Cardiac muscle cell (in vitro differentiated cells and primary cell): ENCODE data around the gene NLRC5. TPM values are rescaled to one million over a fixed set of nuclear protein-coding genes. Genes with fewer than 3 reads are reported as not detected.
A peak's percentile ranks its signal among the peaks of the same experiment; 100 is the strongest.
"Not testable (repeated sequence)": the region's sequence is repeated elsewhere in the genome, so short reads cannot be mapped to it uniquely, and the experiment has no call there.

Experiments used
- DNase-seq, 2 donors: peaks; one replicate each; pipeline versions ENCODE4 v3.0.0 to v3.0.0-alpha.2; 2010 to 2017; ENCODE audit warnings: low read depth in 1 of 2, low spot score in 1 of 2
- H3K27ac ChIP-seq: fragments of 200-600 bp; sonication (generic); 2 replicates; pipeline ENCODE4 v1.5.1; 2016
- H3K27me3 ChIP-seq: fragments of 200-600 bp; sonication (generic); 2 replicates; pipeline ENCODE4 v1.6.0; 2016; ENCODE audit warnings: control low read depth
- H3K36me3 ChIP-seq: fragments of 200-600 bp; sonication (generic); 2 replicates; pipeline ENCODE4 v1.5.1; 2016; ENCODE audit warnings: control low read depth
- H3K4me1 ChIP-seq: fragments of 200-600 bp; sonication (generic); 2 replicates; pipeline ENCODE4 v1.8.1; 2017; ENCODE audit warnings: low read depth, mild to moderate bottlenecking, mixed run types
- H3K4me3 ChIP-seq: fragments of 200-600 bp; sonication (generic); 2 replicates; pipeline ENCODE4 v1.5.1; 2016; ENCODE audit warnings: mild to moderate bottlenecking
- H3K9me3 ChIP-seq: fragments of 200-600 bp; sonication (generic); 2 replicates; pipeline ENCODE4 v1.5.1; 2017; ENCODE audit warnings: low read depth, mild to moderate bottlenecking, control low read depth
- polyA plus RNA-seq: library from polyadenylated mRNA; unstranded; fragments of >200 nt; fragmentation: Nextera tagmentation; extraction: Ambion mirVana; gene quantifications from 2 replicates; pipeline ENCODE4 v1.2.1, GENCODE V29; 2016
- total RNA-seq: library from RNA; depleted of rRNA; stranded (reverse); fragments of >200 nt; gene quantifications from 2 replicates; pipeline ENCODE4 v1.2.3, GENCODE V29; 2016
- TF ChIP-seq, protein P1 (sequence below): IDR thresholded peaks from 2 replicates; pipeline ENCODE4 v1.5.1; 2012; ENCODE audit warnings: low read depth, mild to moderate bottlenecking, low read length

Gene NLRC5
- total and polyA plus RNA-seq, 2 experiments from 2014 or later: not detected

DNA sequence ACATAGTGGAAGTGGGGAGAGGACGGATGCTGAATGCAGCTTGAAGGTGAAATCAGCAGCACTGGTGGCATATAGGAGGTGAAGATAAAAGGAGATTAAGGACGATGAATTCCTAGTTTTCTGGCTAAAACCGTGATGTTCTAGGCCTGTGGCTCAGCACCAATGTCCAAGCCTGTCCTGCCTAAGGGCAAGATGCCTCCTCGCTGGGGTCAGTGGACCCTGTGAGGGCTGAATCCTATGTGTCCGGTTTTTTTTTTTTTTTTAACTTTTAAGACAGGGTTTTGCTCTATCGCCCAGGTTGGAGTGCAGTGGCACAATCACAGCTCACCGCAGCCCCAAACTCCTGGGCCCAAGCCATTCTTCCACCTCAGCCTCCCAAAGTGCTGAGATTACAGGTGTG lies 115.8 kb downstream of the NLRC5 start:
- H3K4me1 ChIP-seq: no peaks in the 10 kb centered on the region
- no peaks in the 10 kb centered on the region for H3K36me3 ChIP-seq
- no peaks in the 10 kb centered on the region for H3K9me3 ChIP-seq
- TF ChIP-seq, protein P1, sequence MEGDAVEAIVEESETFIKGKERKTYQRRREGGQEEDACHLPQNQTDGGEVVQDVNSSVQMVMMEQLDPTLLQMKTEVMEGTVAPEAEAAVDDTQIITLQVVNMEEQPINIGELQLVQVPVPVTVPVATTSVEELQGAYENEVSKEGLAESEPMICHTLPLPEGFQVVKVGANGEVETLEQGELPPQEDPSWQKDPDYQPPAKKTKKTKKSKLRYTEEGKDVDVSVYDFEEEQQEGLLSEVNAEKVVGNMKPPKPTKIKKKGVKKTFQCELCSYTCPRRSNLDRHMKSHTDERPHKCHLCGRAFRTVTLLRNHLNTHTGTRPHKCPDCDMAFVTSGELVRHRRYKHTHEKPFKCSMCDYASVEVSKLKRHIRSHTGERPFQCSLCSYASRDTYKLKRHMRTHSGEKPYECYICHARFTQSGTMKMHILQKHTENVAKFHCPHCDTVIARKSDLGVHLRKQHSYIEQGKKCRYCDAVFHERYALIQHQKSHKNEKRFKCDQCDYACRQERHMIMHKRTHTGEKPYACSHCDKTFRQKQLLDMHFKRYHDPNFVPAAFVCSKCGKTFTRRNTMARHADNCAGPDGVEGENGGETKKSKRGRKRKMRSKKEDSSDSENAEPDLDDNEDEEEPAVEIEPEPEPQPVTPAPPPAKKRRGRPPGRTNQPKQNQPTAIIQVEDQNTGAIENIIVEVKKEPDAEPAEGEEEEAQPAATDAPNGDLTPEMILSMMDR: no peak
- H3K27me3 ChIP-seq: no peaks in the 10 kb centered on the region
- no peak for DNase-seq
- no peak overlapping the region for H3K27ac ChIP-seq
- H3K4me3 ChIP-seq: no peak overlapping the region

GRCh38 chr16:57106767-57107166 lies 117.4 kb downstream of the NLRC5 start:
- DNase-seq: no peak
- Histone ChIP-seq H3K4me3 (no peak overlapping the region), H3K9me3 (no peaks in the 10 kb centered on the region), H3K27ac (no peak overlapping the region), H3K27me3 (no peaks in the 10 kb centered on the region), H3K4me1 (peaks cover 2% of the 10 kb centered on the region), H3K36me3 (no peaks in the 10 kb centered on the region)
- TF ChIP-seq, protein P1: no peak

DNA sequence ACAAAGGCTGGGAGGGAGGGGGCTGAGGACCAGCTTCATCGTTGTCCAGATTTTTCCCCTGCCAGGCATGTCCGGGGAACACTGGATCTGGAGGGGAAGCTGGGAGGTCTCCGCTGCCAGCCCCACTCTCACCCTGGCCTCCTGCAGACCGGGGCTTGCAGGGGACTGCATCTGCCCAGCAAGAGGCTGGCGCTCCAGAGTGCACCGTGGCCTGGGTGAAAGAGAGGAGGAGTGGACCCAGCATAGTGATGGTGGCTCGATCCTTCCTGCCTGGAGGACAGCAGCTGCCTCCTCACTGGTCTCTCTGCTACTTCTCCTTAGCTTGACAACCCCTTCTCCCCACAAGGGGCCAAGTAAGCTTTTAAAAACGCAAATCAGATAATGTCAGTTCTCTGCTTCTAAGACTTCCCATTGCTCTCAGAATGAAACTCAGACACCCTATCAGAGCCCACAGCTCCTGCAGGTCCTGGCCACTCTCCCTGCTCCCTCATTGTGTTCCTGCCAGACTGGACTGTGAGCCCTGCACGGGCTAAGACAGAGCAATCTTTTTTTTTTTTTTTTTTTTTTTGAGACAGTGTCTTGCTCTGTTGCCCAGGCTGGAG lies 118.1 kb downstream of the NLRC5 start:
- H3K4me1 ChIP-seq: peaks cover 9% of the 10 kb centered on the region
- no peaks in the 10 kb centered on the region for H3K9me3 ChIP-seq
- peak in 1 of 2 donors; percentile 10 for DNase-seq
- peak overlapping the region; percentile 4 for H3K27ac ChIP-seq
- H3K36me3 ChIP-seq: no peaks in the 10 kb centered on the region
- TF ChIP-seq, protein P1: no peak
- H3K27me3 ChIP-seq: no peaks in the 10 kb centered on the region
- no peak overlapping the region for H3K4me3 ChIP-seq

- Histone ChIP-seq H3K27me3 (no peaks in the 10 kb centered on the region), H3K4me1 (peaks cover 16% of the 10 kb centered on the region), H3K27ac (no peak overlapping the region), H3K36me3 (no peaks in the 10 kb centered on the region), H3K4me3 (no peak overlapping the region), H3K9me3 (no peaks in the 10 kb centered on the region)
- DNase-seq: no peak
- TF ChIP-seq, protein P1: no peak
Measured at GRCh38 chr16:57108432-57108831, 119.1 kb downstream of the NLRC5 start.

- peaks cover 16% of the 10 kb centered on the region for H3K4me1 ChIP-seq
- H3K27ac ChIP-seq, H3K9me3 ChIP-seq, H3K4me3 ChIP-seq, H3K36me3 ChIP-seq, H3K27me3 ChIP-seq, DNase-seq: not testable (repeated sequence)
Measured at GRCh38 chr16:57109259-57110105, 120.1 kb downstream of the NLRC5 start.

DNA sequence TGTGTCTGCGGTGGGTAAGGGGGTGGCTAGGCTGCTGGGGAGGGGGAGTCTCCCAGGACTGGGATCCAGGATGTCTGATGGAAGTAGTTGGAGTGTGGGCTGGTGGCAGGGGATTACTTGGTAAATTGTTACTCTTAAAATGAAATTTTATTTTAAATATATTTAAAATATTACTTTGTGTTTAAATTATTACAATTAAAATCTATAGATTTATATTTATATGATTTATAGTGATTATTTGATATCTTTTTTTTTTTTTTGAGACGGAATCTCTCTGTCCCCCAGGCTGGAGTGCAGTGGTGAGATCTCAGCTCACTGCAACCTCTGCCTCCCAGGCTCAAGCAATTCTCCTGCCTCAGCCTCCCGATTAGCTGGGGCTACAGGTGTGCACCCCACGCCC lies 121.6 kb downstream of the NLRC5 start:
- Histone ChIP-seq H3K36me3 (no peaks in the 10 kb centered on the region), H3K9me3 (no peaks in the 10 kb centered on the region), H3K4me3 (no peak overlapping the region), H3K27me3 (no peaks in the 10 kb centered on the region), H3K4me1 (peaks cover 16% of the 10 kb centered on the region), H3K27ac (no peak overlapping the region)
- DNase-seq: no peak
- TF ChIP-seq, protein P1: no peak
